ENCODE results near the gene H6PD. TPM values are rescaled to one million over a fixed set of nuclear protein-coding genes. Genes with fewer than 3 reads are reported as not detected.

The H6PD gene
- total and polyA plus RNA-seq, 4 donors, result 21.5 to 59.8 (median 32.9) TPM

DNA sequence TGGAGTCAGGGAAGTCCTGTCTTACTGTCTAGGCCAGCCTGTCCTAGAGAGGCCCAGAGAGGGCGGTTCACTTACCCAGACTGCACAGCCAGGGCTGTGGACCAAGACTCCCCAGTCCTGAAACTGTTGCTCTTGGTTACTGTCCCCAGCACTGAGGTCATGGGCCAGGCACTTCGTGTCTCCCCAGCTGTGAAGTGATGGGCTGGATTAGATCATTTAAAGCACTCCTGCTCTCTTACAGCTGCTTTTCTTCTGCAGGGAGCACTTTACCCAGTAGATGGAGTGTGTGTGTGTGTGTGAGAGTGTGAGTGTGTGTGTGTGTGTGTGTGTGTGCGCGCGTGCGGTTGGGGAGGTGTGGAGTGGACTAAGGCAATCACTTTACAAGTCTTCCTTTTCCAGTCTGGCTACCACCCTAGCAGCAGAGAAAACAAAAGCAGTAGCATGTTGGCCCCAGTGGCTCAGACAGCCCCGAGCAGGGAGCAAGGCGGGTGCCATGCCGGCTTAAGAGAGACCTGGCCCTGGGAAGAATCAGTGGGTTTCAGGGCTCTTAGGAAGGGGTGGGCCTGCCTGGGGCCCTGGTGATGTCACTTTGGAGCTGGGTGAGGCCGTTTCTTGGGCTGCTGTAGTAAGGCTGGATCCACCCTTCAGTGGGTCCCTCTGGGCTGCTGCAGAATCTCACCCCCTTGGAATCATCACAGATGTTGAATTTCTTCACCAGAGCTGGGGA lies 60.5 kb downstream of the H6PD start:
- Histone ChIP-seq H3K9ac (ENCODE audit: insufficient read depth in 1 of 2, low read length in 2 of 2) (no peak overlapping the region), H3K27ac (ENCODE audit: low read depth in 1 of 2, low read length in 1 of 2) (peak overlapping the region in 1 of 2 donors; percentile 60)

DNA sequence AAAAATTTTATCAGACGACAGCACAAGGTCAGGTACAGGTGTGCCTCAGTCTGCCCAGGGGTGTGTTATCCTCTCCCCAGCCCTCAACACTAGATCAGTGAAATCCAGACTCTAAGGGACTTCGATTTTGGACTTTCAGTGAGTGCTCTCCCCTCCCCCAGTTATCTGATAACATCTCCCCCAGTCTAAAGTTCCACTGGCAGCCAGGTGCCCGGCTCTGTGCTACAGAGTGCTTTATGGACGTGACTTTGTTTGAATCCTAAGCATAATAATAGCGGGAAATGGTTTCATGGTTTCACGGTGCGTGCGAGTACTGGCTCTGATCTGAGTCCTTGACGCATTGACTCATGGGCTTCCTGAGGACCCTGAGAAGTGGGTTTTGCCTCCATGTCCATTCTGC lies 61.3 kb downstream of the H6PD start:
- H3K9me3 ChIP-seq (ENCODE audit: control insufficient read depth in 4 of 4, insufficient read depth in 3 of 4, low read length in 3 of 4), result no peaks in the 10 kb centered on the region
- ATAC-seq (ENCODE audit: insufficient read depth, low FRiP score) (no peak), DNase-seq (no peak)
- H3K36me3 ChIP-seq (ENCODE audit: control insufficient read depth in 4 of 4, insufficient read depth in 4 of 4, low read length in 4 of 4), result peaks cover 0 to 4% (median 0%) of the 10 kb centered on the region in 4 donors
- no peak overlapping the region for H3K4me3 ChIP-seq
- peaks cover 0 to 32% (median 7%) of the 10 kb centered on the region in 5 donors for H3K4me1 ChIP-seq (ENCODE audit: control insufficient read depth in 5 of 5, insufficient read depth in 5 of 5, low read length in 5 of 5)
- no peak for TF ChIP-seq CTCF (IDR thresholded peaks at IDR 0.05; ENCODE audit: control extremely low read depth, extremely low read depth)
- no peak overlapping the region for H3K9ac ChIP-seq (ENCODE audit: insufficient read depth in 1 of 2, low read length in 2 of 2)
- no peaks in the 10 kb centered on the region for H3K27me3 ChIP-seq (ENCODE audit: control insufficient read depth in 3 of 3, insufficient read depth in 3 of 3, low read length in 2 of 3)
- WGBS, 2 donors, result 80 to 83% methylated on average over 9 of the region's 9 CpGs
- H3K27ac ChIP-seq (ENCODE audit: low read depth in 1 of 2, low read length in 1 of 2), result no peak overlapping the region

More for the DNA sequence above, 60.5 kb downstream of the H6PD start:
- peak; percentile 53 to 67 (median 67) for DNase-seq
- WGBS, 2 donors, result 61 to 79% methylated on average over 10 of the region's 10 CpGs
- no peaks in the 10 kb centered on the region for H3K27me3 ChIP-seq (ENCODE audit: control insufficient read depth in 3 of 3, insufficient read depth in 3 of 3, low read length in 2 of 3)
- no peaks in the 10 kb centered on the region for H3K36me3 ChIP-seq (ENCODE audit: control insufficient read depth in 4 of 4, insufficient read depth in 4 of 4, low read length in 4 of 4)
- no peaks in the 10 kb centered on the region for H3K9me3 ChIP-seq (ENCODE audit: control insufficient read depth in 4 of 4, insufficient read depth in 3 of 4, low read length in 3 of 4)
- TF ChIP-seq CTCF (IDR thresholded peaks at IDR 0.05; ENCODE audit: control extremely low read depth, extremely low read depth), result no peak
- ATAC-seq (ENCODE audit: insufficient read depth, low FRiP score), result no peak
- peaks cover 4 to 33% (median 7%) of the 10 kb centered on the region in 5 donors for H3K4me1 ChIP-seq (ENCODE audit: control insufficient read depth in 5 of 5, insufficient read depth in 5 of 5, low read length in 5 of 5)
- no peak overlapping the region for H3K4me3 ChIP-seq

DNA sequence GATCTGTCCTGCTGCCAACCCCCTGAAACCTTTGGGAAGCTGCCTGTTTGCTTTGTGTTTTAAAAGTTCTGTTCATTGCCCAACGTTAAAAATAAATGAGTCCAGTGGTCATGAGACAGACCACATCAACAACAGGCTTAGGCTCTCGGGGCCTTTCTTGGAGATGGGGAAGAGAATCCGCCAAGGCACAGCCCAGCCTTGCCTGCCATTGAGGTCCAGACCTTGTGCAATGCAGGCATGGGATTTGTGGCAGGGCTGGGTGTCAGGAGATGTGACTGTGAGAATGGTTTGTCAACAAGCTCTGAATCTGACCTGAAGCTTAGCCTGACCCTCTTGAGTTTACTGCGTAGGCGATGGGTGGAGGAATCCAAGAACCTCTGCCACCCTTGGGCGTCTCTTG lies 62.3 kb downstream of the H6PD start:
- H3K9me3 ChIP-seq (ENCODE audit: control insufficient read depth in 4 of 4, insufficient read depth in 3 of 4, low read length in 3 of 4), result no peaks in the 10 kb centered on the region
- H3K9ac ChIP-seq (ENCODE audit: insufficient read depth in 1 of 2, low read length in 2 of 2), result no peak overlapping the region
- TF ChIP-seq CTCF (IDR thresholded peaks at IDR 0.05; ENCODE audit: control extremely low read depth, extremely low read depth), result no peak
- H3K27me3 ChIP-seq (ENCODE audit: control insufficient read depth in 3 of 3, insufficient read depth in 3 of 3, low read length in 2 of 3), result no peaks in the 10 kb centered on the region
- peaks cover 0 to 6% (median 0%) of the 10 kb centered on the region in 4 donors for H3K36me3 ChIP-seq (ENCODE audit: control insufficient read depth in 4 of 4, insufficient read depth in 4 of 4, low read length in 4 of 4)
- peaks cover 0 to 40% (median 7%) of the 10 kb centered on the region in 5 donors for H3K4me1 ChIP-seq (ENCODE audit: control insufficient read depth in 5 of 5, insufficient read depth in 5 of 5, low read length in 5 of 5)
- H3K4me3 ChIP-seq, result no peak overlapping the region
- no peak overlapping the region for H3K27ac ChIP-seq (ENCODE audit: low read depth in 1 of 2, low read length in 1 of 2)
- ATAC-seq (ENCODE audit: insufficient read depth, low FRiP score) (no peak), DNase-seq (no peak)
- 86 to 87% methylated on average over 6 of the region's 6 CpGs for WGBS, 2 donors

Data from lung (tissue), 12 donors.